HCT116 (cell line): ENCODE results near the gene CLIC3. TPM values are rescaled to one million over a fixed set of nuclear protein-coding genes. Genes with fewer than 3 reads are reported as not detected.

Experiments
- ATAC-seq: fragments of 200-7000 bp; cut with Tn5 transposase; 2 replicates; pipeline ENCODE4 v1.9.1; 2020; ENCODE audit warnings: mild to moderate bottlenecking, moderate library complexity
- BruUV-seq: library from RNA; stranded (reverse); fragments of 400-500 nt; replicated peaks from 2 replicates; lab custom pipeline; 2021; lab: Mats Ljungman, UMichigan
- CTCF ChIA-PET: fragments of 300-600 bp; sonication (Branson Sonifier 250); formaldehyde crosslinking; loops from one replicate; lab custom pipeline; 2021; ENCODE audit warnings: antibody characterized with exemption; lab: Charles Lee
- POLR2A ChIA-PET: fragments of 300-600, 350-600 bp; sonication (Branson Sonifier 250); formaldehyde crosslinking; loops from one replicate; lab custom pipeline; 2021; ENCODE audit warnings: antibody characterized with exemption; lab: Charles Lee
- RAD21 ChIA-PET, 2 experiments: fragments of 300-600 bp; sonication (Branson Sonifier 250); formaldehyde crosslinking; loops; one replicate each; lab custom pipeline; 2023; ENCODE audit warnings: low total read pairs in 2 of 2; ENCODE audit not compliant: uncharacterized antibody in 2 of 2, unreplicated experiment in 2 of 2, low non-redundant PET in 1 of 2; lab: Charles Lee
- DNase-seq: peaks from one replicate; pipeline ENCODE4 v3.0.0-alpha.2; 2010; ENCODE audit warnings: low read depth, low spot score
- H2AFZ ChIP-seq: fragments of 200-600 bp; shearing (Covaris generic), sonication (generic); 2 replicates; pipeline ENCODE4 v1.6.1; 2017; ENCODE audit warnings: low read depth, mixed run types, mixed read lengths, antibody characterized with exemption, low read length; ENCODE audit not compliant: poor library complexity, severe bottlenecking
- H3K27ac ChIP-seq: 2 replicates; pipeline ENCODE4 v1.5.1; 2012; ENCODE audit warnings: low read depth, low read length
- H3K27me3 ChIP-seq: fragments of 200-600 bp; sonication (generic); 2 replicates; pipeline ENCODE4 v1.6.1; 2016; ENCODE audit warnings: mixed run types, low read length, mixed read lengths; ENCODE audit not compliant: insufficient read depth
- H3K36me3 ChIP-seq, 2 experiments: fragments of 200-500 bp in 1 of 2; fragments of 200-600 bp in 1 of 2; sonication (Bioruptor generic) in 1 of 2; sonication (generic) in 1 of 2; 2 replicates each; pipeline versions ENCODE4 v1.5.1 to v1.6.1; 2014 to 2016; ENCODE audit warnings: low read length in 2 of 2, inconsistent platforms in 1 of 2, mixed read lengths in 1 of 2, mixed run types in 1 of 2; ENCODE audit not compliant: insufficient read depth in 2 of 2, control insufficient read depth in 1 of 2
- H3K4me1 ChIP-seq, 2 experiments: fragments of 200-600 bp in 1 of 2; sonication (generic) in 1 of 2; 2 replicates each; pipeline versions ENCODE4 v1.5.1 to v1.6.1; 2012 to 2017; ENCODE audit warnings: low read length in 2 of 2, inconsistent platforms in 1 of 2, mild to moderate bottlenecking in 1 of 2, mixed read lengths in 1 of 2, mixed run types in 1 of 2, moderate library complexity in 1 of 2; ENCODE audit not compliant: insufficient read depth in 2 of 2, control insufficient read depth in 1 of 2
- H3K4me2 ChIP-seq: fragments of 200-600 bp; sonication (generic); 2 replicates; pipeline ENCODE4 v1.6.1; 2017; ENCODE audit warnings: mixed run types, low read length, mixed read lengths
- H3K4me3 ChIP-seq, 2 experiments: fragments of 200-600 bp in 1 of 2; sonication (generic) in 1 of 2; replicated peaks in 1 of 2; 2 replicates each; pipeline ENCODE4 v1.5.1; 2011 to 2016; ENCODE audit warnings: low read length in 2 of 2, control low read depth in 1 of 2, low read depth in 1 of 2, mild to moderate bottlenecking in 1 of 2, mixed read lengths in 1 of 2, mixed run types in 1 of 2
- H3K79me2 ChIP-seq: fragments of 200-600 bp; sonication (generic); 2 replicates; pipeline ENCODE4 v1.6.1; 2017; ENCODE audit warnings: mild to moderate bottlenecking, mixed run types, low read length, moderate library complexity, mixed read lengths; ENCODE audit not compliant: insufficient read depth
- H3K9ac ChIP-seq: fragments of 200-600 bp; sonication (generic); 2 replicates; pipeline ENCODE4 v1.6.1; 2016; ENCODE audit warnings: low read length, mixed read lengths
- H3K9me2 ChIP-seq: fragments of 200-600 bp; sonication (generic), shearing (Covaris generic); 2 replicates; pipeline ENCODE4 v1.6.1; 2017; ENCODE audit warnings: mixed run types, mild to moderate bottlenecking, moderate library complexity; ENCODE audit not compliant: insufficient read depth
- H3K9me3 ChIP-seq, 2 experiments: fragments of 200-500 bp in 1 of 2; fragments of 200-600 bp in 1 of 2; sonication (Bioruptor generic) in 1 of 2; sonication (generic) in 1 of 2; 2 replicates each; pipeline ENCODE4 v1.6.1; 2014 to 2017; ENCODE audit warnings: low read length in 2 of 2, mixed read lengths in 2 of 2, inconsistent platforms in 1 of 2, low read depth in 1 of 2, mild to moderate bottlenecking in 1 of 2, mixed run types in 1 of 2, moderate library complexity in 1 of 2; ENCODE audit not compliant: control insufficient read depth in 1 of 2, insufficient read depth in 1 of 2
- H4K20me1 ChIP-seq: fragments of 200-600 bp; sonication (generic), shearing (Covaris generic); 2 replicates; pipeline ENCODE4 v1.6.1; 2017; ENCODE audit warnings: mixed run types, mild to moderate bottlenecking, moderate library complexity; ENCODE audit not compliant: insufficient read depth
- CBX3 ChIP-seq: IDR thresholded peaks from 2 replicates; pipeline ENCODE4 v1.6.1; 2012; ENCODE audit warnings: low read depth
- ELF1 ChIP-seq: IDR thresholded peaks from 2 replicates; pipeline ENCODE4 v1.6.1; 2012; ENCODE audit warnings: low read depth, borderline replicate concordance
- EZH2 ChIP-seq: fragments of 200-600 bp; sonication (generic); IDR thresholded peaks from 2 replicates; pipeline ENCODE4 v1.6.1; 2017; ENCODE audit warnings: antibody characterized with exemption, mixed run types
- POLR2A ChIP-seq: IDR thresholded peaks from 2 replicates; pipeline ENCODE4 v1.7.0; 2011; ENCODE audit warnings: borderline replicate concordance; ENCODE audit not compliant: insufficient read depth, insufficient read length; ENCODE audit errors: extremely low read depth
- RAD21 ChIP-seq: IDR thresholded peaks from 2 replicates; pipeline ENCODE4 v1.6.1; 2012; ENCODE audit warnings: low read depth, mild to moderate bottlenecking
- ZFX ChIP-seq: fragments of 450-650 bp; IDR thresholded peaks from 2 replicates; pipeline ENCODE4 v1.6.1; 2017
- ZNF274 ChIP-seq: fragments of 200-500 bp; sonication (Bioruptor generic); IDR thresholded peaks from 2 replicates; pipeline ENCODE4 v1.6.1; 2014; ENCODE audit warnings: mild to moderate bottlenecking, low read depth, low read length, inconsistent platforms
- intact Hi-C: fragments of 100-400 bp; cut with micrococcal nuclease; formaldehyde crosslinking; loops from 2 replicates; pipeline ENCODE4 v1.10.0; 2022
- total RNA-seq: library from RNA; stranded (reverse); gene quantifications from one replicate; pipeline ENCODE4 v1.2.1, GENCODE V29; 2021; ENCODE audit not compliant: unreplicated experiment
- TF ChIP-seq, protein P1 (sequence below): IDR thresholded peaks from 2 replicates; pipeline ENCODE4 v1.6.1; 2012
- TF ChIP-seq, protein P2 (sequence below), 3 experiments: fragments of 200-600 bp in 1 of 3; sonication (generic) in 1 of 3; IDR thresholded peaks in 2 of 3; conservative IDR thresholded peaks in 1 of 3; 2 replicates each; pipeline ENCODE4 v1.5.1; 2012 to 2017; ENCODE audit warnings: low read depth in 2 of 3, low read length in 2 of 3, antibody characterized with exemption in 1 of 3, borderline replicate concordance in 1 of 3, control low read depth in 1 of 3, mild to moderate bottlenecking in 1 of 3, mixed read lengths in 1 of 3, mixed run types in 1 of 3, moderate library complexity in 1 of 3; ENCODE audit not compliant: insufficient read depth in 1 of 3
- TF ChIP-seq, protein P3 (sequence below): IDR thresholded peaks from 2 replicates; pipeline ENCODE4 v1.6.1; 2011; ENCODE audit warnings: mild to moderate bottlenecking, low read length, moderate library complexity; ENCODE audit not compliant: insufficient replicate concordance; ENCODE audit errors: extremely low read depth

The CLIC3 gene
- total RNA-seq, 1 experiment from 2014 or later, result 8.4 TPM

DNA sequence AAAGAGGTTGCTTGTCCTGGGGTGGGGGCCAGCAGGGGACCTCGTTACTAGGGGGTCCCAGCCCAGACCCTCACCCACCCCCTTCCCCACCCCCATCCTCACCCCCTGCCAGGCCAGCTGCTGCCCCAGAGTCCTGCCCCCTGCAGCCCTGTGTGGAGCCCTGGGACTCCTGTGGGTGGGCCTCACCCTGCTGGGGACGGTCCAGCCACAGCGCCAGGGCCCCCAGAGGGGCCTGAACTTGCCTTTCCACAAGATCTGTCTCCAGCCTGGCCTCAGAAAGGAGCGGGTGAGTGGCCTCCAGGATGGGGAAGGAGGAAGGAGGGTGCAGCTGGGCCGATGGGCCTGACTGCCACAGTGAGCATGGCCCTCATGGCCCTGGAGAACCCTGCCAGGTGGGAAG lies 26.6 kb downstream of the CLIC3 start:
- H3K9ac ChIP-seq, result no peak overlapping the region
- H3K79me2 ChIP-seq, result no peaks in the 10 kb centered on the region
- no peak for ATAC-seq
- no peaks in the 10 kb centered on the region for H3K9me3 ChIP-seq
- peaks cover 2 to 16% of the 10 kb centered on the region in 2 experiments for H3K4me1 ChIP-seq
- BruUV-seq, result no TSS peak
- H3K27ac ChIP-seq, result no peak overlapping the region
- H3K4me3 ChIP-seq, result no peak overlapping the region
- TF ChIP-seq, protein P1, sequence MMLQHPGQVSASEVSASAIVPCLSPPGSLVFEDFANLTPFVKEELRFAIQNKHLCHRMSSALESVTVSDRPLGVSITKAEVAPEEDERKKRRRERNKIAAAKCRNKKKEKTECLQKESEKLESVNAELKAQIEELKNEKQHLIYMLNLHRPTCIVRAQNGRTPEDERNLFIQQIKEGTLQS, result no peak
- no peak for TF ChIP-seq ZNF274
- TF ChIP-seq CBX3, result no peak
- no peak for TF ChIP-seq POLR2A
- TF ChIP-seq, protein P2, sequence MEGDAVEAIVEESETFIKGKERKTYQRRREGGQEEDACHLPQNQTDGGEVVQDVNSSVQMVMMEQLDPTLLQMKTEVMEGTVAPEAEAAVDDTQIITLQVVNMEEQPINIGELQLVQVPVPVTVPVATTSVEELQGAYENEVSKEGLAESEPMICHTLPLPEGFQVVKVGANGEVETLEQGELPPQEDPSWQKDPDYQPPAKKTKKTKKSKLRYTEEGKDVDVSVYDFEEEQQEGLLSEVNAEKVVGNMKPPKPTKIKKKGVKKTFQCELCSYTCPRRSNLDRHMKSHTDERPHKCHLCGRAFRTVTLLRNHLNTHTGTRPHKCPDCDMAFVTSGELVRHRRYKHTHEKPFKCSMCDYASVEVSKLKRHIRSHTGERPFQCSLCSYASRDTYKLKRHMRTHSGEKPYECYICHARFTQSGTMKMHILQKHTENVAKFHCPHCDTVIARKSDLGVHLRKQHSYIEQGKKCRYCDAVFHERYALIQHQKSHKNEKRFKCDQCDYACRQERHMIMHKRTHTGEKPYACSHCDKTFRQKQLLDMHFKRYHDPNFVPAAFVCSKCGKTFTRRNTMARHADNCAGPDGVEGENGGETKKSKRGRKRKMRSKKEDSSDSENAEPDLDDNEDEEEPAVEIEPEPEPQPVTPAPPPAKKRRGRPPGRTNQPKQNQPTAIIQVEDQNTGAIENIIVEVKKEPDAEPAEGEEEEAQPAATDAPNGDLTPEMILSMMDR (IDR thresholded peaks at IDR 0.05 in 2 of 3, conservative IDR thresholded peaks at IDR 0.05 in 1 of 3; ENCODE audit: borderline replicate concordance in 1 of 3, insufficient read depth in 1 of 3, low read depth in 2 of 3, low read length in 2 of 3), result no peak
- no peak for TF ChIP-seq RAD21
- TF ChIP-seq, protein P3, sequence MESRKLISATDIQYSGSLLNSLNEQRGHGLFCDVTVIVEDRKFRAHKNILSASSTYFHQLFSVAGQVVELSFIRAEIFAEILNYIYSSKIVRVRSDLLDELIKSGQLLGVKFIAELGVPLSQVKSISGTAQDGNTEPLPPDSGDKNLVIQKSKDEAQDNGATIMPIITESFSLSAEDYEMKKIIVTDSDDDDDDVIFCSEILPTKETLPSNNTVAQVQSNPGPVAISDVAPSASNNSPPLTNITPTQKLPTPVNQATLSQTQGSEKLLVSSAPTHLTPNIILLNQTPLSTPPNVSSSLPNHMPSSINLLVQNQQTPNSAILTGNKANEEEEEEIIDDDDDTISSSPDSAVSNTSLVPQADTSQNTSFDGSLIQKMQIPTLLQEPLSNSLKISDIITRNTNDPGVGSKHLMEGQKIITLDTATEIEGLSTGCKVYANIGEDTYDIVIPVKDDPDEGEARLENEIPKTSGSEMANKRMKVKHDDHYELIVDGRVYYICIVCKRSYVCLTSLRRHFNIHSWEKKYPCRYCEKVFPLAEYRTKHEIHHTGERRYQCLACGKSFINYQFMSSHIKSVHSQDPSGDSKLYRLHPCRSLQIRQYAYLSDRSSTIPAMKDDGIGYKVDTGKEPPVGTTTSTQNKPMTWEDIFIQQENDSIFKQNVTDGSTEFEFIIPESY, result no peak
- TF ChIP-seq EZH2, result no peak
- TF ChIP-seq ZFX, result no peak
- TF ChIP-seq ELF1, result no peak
- no peaks in the 10 kb centered on the region for H4K20me1 ChIP-seq
- ChIA-PET POLR2A (interaction anchor here (1.2 kb wide), 1 partner anchor 9 kb away, joined by 5 read pairs; no protein-coding TSS in a partner anchor), RAD21 (no interaction called here), CTCF (no interaction called here)
- H2AFZ ChIP-seq, result no peak overlapping the region
- intact Hi-C loops, result no loop called here
- H3K36me3 ChIP-seq, result no peaks in the 10 kb centered on the region
- no peak for DNase-seq
- no peak overlapping the region for H3K4me2 ChIP-seq
- no peaks in the 10 kb centered on the region for H3K9me2 ChIP-seq
- no peaks in the 10 kb centered on the region for H3K27me3 ChIP-seq
